EL (cell line): ENCODE measurements around the gene LRFN3.
A peak's percentile ranks its signal among the peaks of the same experiment; 100 is the strongest.
"Not testable (repeated sequence)": the region's sequence is repeated elsewhere in the genome, so short reads cannot be mapped to it uniquely, and the experiment has no call there.

ENCODE experiments used
- DNase-seq: peaks from one replicate; pipeline ENCODE4 v3.0.0-alpha.2; 2016

The LRFN3 gene

DNA sequence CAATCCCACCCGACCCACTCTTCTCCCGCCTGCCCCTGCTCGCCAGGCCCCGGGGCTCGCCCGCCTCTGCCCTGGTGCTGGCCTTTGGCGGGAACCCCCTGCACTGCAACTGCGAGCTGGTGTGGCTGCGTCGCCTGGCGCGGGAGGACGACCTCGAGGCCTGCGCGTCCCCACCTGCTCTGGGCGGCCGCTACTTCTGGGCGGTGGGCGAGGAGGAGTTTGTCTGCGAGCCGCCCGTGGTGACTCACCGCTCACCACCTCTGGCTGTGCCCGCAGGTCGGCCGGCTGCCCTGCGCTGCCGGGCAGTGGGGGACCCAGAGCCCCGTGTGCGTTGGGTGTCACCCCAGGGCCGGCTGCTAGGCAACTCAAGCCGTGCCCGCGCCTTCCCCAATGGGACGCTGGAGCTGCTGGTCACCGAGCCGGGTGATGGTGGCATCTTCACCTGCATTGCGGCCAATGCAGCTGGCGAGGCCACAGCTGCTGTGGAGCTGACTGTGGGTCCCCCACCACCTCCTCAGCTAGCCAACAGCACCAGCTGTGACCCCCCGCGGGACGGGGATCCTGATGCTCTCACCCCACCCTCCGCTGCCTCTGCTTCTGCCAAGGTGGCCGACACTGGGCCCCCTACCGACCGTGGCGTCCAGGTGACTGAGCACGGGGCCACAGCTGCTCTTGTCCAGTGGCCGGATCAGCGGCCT, 4.1 kb downstream of the LRFN3 start:
- no peak for DNase-seq

DNA sequence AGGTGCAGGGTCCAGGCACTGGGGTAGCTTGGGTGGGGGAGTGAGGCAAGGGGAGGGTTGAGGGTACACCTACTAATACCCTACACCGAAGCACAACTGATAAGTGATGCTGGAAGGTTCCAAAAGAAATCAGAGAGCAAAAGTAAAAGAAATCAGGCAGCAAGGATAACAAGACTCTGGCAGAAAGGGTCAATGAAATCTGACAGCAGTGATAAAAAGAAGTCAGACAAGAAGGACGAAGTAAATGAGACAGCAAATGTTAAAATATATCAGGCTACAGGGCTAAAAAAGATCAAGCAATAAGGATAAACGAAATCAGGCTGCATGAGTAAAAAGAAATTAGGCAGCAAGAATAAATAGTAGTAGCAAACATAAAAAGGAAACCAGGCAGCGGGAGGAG, 4.7 kb downstream of the LRFN3 start:
- DNase-seq, result no peak

DNA sequence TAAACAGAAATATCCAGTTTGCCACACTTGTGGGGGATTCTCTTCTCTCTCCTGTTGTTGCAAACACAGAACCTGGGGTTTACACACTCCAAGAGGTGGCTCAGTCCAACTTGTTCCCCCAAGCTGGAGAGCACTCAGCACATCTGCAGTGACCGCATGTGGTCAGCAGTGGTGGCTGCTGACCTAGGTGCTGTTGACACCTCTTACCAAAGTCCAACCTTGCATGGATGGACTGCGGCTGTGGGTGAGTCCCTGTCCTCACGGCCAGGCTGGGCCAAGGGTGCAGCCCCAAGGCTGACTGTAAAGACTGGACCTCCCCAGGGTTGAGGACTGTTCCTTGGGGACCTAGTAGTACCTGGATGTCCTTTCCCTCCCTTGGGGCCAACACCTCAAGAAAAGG, 6.1 kb downstream of the LRFN3 start:
- no peak for DNase-seq

DNA sequence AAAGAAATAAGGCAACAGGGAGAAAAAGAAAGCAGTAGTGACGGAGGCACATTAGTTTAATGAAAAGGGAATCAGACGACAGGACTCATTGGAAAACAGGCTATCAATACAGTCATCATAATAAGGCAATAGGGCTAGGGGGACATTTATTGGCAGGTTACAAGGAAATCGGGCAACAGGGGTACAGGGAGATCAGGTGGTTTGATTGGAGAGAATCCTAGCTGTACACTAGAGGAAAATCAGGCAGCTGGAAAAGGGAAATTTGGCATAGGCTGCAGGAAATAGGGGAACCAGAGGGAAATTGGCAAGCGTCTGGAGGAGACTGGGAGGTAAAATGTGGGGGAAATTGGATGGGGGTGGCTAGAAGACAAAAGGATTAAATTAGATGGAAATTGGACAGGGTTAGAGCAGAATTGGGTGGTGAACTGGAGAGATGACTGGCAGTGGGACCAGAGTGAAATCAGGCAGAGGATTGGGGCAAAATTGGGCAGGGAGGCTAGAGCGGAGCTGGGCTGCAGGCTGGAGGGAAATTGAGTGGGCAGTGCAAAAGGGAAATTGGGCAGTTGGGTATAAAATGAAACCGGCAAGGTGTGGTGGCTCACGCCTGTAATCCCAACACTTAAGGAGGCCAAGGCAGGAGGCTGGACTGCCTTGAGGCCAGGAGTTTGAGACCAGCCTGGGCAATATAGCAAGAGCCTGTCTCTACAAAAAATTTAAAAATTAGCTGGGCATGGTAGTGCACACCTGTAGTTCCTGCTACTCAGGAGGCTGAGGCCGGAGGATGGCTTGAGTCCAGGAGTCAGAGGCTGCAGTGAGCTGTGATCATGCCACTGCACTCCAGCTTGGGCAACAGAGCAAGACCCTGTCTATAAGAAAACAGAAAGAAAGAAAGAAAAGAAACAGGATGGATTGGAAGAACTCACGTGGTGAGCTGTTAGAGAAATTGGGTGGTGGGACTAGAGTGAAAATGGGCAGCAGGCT, 7.4 kb downstream of the LRFN3 start:
- no peak for DNase-seq

DNA sequence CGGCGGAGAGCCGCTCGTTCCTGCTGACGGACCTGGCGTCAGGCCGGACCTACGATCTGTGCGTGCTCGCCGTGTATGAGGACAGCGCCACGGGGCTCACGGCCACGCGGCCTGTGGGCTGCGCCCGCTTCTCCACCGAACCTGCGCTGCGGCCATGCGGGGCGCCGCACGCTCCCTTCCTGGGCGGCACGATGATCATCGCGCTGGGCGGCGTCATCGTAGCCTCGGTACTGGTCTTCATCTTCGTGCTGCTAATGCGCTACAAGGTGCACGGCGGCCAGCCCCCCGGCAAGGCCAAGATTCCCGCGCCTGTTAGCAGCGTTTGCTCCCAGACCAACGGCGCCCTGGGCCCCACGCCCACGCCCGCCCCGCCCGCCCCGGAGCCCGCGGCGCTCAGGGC, 8.4 kb downstream of the LRFN3 start:
- DNase-seq, result no peak

DNA sequence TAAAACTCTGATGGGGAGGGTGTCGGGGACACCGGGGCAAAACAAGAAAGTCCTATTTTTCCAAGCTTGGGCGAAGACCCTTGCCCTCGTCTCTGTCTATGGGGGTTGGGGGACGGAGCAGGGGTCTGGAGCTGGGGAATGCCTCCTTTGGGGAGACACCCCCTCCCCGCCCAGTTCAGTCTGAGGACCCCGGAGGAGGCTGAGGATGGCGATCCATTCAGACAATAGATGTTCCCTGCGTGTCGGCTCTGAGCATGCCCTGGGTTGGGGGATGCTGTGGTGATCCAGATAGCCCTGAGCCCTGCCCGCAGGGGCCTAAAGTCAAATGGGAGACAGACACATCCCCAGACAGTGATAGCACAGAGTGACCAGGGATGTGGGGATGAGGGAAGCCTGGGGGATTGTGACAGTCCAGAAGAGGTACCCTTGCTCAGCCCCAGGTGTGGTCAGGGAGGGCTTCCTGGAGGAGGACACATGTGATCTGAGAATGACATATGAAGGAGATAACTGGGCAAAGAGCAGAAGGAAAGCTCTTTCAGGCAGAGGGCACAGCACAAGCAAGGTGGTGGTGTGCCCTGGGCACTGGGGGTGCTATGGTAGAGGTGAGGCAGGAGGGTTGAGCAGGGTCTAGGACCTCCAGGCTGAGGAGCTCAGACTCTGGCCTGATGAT, 9.1 kb downstream of the LRFN3 start:
- DNase-seq, result no peak

DNA sequence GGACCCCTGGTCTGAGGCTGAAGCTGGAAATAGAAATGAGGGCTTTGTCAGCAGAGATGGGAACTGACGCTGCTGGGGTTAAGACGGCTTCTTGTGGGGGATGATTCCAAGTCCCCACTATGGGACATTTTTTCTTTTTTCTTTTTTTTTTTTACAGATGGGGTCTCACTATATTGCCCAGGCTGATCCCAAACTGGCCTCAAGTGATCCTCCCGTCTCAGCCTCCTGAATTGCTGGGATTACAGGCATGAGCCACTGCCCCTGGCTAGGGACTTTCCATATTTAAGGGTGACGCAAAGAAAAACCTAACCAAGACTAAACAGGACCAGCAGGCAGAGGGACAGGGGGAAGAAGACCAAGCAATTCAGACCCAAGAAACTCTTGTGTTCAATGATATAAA, 10.0 kb downstream of the LRFN3 start:
- DNase-seq, result no peak

DNA sequence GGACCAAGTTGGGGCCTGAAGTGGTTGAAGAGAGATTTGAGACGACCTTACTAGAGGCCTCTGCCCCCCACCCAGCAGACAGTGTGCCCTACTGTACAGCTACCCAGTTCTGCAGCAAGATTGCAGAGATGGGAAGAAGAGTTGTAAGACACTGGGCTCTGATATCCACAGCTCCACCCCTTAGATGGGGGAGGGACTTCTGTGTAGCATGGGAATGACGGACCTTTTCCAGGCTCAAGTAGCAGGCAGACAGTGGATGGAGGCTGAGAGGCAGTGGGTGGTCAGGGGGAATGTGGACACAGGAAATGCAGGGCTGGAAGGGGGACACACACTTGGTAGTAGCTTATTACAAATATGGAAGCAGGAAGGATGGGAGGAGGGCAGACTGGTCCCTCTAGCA, 13.0 kb downstream of the LRFN3 start:
- no peak for DNase-seq

DNA sequence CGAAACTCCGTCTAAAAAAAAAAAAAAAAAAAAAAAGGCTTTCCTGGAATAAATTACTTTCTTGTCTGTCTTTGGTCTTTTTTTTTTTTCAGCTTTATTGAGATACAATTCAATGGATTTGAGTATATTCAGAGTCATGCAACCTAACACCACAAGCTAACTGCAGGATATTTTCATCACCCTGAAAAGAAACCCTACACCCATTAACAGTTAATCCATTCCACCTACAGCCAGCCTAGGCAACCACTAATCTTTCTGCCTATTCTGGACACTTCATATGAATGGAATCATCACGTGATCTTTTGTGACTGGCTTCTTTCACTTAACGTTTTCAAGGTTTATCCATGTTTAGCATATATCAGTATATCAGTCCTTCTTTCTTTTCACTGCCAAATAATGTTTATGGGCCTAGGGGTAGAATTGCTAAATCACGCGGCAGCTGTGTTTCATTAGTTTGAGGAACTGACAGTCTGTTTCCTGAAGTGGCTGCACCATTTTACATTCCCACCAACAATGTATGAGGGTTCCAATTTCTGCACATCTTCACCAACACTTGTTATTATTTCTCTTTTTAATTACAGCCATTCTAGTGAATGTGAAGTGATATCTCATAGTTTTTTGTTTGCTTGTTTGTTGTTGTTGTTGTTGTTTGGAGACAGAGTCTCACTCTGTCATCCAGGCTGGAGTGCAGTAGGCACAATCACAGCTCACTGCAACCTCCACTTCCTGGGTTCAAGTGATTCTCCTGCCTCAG, 19.9 kb downstream of the LRFN3 start:
- DNase-seq, result no peak

DNA sequence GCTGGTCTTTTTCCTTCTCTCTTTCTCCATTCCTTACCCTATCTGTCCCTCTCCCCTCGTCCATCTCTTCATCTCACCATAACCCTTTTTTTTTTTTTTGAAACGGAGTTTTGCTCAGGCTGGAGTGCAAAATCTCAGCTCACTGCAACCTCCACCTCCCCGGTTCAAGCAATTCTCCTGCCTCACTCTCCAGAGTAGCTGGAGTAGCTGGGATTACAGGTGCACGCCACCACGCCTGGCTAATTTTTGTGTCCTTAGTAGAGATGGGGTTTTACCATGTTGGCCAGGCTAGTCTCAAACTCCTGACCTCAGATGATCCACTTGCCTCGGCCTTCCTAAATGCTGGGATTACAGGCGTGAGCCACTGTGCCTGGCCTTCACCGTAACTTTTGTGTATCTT, 21.2 kb downstream of the LRFN3 start:
- DNase-seq, result not testable (repeated sequence)

DNA sequence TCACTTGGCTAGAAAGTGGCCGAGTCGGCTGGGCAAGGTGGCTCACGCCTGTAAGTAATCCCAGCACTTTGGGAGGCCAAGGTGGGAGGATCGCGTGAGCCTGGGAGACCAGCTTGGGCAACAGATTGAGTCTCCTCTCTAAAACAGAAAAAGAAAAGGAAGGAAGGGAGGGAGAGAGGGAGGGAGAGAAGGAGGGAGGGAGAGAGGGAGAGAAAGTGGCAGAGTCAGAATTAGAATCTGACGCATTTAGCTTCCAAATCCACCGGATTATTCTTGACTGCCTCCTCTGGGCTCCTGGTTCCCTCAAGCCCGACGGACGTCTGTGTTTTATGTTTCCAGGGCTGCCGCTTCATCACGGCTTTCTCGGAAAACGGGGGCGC, 22.5 kb downstream of the LRFN3 start:
- no peak for DNase-seq

DNA sequence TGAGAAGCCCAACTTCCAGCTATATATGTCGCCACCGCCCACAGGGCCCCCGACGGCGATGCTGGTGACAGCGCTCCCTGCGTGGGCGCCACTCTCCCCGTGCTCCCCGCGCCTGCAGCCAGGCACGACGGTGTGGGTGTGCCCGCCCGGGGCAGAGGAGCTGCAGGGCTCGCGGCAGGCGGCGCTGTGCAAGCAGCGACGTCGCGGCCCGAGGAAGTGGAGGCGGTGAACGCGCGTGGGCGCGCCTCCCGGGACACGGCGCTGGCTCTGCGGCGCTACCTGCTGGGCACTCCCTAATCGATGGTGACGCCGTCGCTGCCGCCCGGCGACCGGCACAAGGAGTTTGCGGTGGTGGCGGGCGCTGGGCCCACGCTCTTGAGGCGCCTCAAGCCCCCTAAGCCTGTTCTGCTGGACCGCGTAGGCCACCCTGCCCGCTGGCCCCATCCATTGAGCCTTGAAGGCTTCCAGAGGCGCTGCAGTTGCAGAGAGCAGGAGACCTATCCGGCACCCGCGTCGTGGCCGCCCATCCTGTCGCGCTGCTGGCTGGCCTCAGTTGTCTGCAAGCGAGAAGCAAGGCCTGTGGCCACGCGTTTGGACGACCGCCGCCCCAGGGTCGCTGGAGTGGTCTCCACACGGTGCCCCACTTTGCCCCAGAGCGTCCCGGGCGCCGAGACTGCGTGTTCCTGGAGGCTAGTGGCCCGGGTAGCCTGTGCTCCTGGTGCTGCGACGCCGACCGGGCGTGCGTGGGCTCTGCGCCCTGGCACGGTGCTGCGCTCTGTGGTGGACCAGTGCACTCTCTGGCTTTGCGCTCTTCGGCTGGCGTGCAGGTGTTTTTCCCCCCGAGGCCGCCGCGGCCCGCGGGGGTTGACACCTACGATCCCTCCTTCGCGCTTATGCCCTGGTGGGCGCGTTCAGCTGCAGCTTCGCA, 23.1 kb downstream of the LRFN3 start:
- no peak for DNase-seq

DNA sequence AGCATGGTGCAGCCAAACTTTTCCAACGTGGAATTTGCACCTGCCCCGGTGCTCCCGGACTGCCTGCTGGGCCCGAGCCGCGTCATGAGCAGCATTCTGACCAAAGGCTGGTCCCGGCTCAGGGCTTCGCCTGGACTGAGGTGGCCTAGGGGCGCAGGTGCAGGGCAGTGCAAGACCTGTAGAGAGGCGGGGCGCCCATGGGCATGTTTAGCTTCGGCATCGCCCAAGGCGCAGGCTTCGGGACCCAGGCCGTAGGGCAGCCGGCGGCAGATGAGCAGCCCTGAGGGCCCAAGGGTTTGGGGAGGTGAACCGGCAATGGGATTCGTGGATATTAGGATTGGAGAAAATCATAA, 23.8 kb downstream of the LRFN3 start:
- no peak for DNase-seq

DNA sequence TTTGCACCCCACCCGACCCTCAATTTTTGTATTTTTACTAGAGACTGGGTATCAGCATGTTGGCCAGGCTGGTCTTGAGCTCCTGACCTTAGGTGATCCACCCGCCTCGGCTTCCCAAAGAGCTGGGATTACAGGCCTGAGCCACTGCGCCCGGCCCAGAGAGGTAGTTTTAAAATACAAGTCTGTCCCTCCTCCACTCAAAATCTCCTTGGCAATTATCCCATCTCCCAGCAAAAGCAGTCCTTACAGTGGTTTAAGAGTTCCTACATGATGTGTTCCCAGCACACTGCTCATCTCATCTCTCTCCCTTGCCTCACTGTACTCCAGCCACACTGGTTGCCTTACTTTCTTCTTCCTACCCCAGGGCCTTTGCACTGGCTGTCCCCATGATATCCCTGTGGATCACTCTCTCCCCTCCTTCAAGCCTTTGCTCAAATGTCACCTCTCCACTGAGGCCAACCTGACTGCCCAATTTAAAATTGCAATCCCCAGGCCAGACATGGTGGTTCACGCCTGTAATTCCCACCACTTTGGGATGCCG, 24.3 kb downstream of the LRFN3 start:
- DNase-seq, result no peak

DNA sequence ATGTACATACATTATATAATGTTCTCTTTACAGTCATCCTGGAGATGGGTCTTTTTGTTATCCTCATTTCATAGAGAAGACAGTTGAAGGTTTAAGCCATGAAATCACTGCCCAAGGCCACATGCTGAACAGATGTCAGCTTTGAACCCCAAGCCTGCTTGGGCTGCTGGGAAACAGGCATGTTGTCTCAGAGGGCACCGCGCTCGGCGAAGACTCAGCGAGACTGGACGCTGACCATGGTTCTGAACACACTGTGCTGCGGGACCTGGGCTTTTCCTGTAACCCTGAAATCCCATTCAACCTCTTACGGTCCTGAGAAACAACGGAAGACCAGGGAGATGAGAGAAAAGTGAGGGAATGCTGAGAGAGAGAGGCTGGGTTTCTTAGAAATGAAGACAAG, 27.3 kb downstream of the LRFN3 start:
- DNase-seq, result peak; percentile 25

DNA sequence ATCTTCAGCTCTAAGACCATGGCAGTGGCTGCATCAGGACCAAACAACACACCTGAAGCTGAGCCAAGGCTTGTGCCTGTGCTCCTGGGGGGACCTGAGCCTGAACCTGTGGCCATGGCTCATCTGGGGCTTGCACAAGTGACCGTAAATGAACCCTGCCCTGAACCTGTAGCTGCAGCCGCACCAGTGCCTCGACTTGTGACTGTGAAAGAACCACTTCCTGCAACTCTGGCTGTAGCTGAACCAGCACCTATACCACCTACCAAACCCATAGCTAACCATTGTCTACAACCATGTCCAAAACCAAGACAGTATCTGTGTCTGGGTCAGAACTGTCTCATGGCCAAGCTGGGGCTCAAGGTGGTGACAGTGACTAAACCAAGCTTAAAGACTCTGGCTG, 30.6 kb downstream of the LRFN3 start:
- DNase-seq, result no peak

DNA sequence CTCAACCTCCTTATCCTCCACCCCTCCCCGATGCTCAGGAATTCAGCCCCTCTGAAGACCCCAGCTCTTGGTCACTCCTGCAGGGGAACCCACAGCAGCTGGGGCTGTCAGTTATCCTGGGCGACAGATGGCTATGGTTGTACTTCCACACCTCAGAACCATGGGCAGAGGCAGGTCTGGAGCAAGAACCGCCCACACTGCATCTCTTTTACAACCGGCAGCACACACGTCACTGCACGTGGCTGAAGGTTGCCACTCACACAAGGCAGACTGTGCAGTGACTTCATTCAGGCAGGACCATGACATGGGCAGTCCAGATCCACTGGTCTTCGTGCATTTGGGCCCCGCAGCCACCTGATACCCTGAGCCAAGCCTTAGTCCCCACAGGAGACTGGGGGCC, 37.3 kb downstream of the LRFN3 start:
- no peak for DNase-seq

DNA sequence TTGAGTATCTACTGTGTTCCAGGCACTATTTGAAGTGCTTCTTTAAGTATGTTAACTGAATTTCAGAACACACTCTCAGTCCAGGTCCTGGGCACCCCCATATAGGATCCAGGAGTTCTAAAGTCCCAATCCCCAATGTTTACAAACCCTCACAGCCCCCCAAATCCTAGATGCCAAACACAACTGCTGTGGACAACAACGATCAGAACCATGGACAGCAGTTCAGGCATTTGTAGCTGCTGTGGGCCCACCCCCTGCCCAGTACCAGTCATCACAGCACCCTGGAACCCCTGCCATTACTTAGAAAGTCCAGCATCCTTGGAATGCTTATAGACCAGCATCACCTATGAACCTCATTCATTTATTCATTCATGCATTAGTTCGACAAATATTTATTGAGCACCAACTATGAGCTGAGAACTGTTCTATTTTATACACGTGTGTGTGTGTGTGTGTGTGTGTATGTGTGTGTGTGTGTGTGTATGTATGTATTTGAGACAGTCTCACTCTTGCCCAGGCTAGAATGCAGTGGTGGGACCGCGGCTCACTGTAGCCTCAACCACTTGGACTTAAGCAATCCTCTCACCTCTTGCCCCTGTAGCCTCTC, 39.5 kb downstream of the LRFN3 start:
- peak; percentile 16 for DNase-seq

DNA sequence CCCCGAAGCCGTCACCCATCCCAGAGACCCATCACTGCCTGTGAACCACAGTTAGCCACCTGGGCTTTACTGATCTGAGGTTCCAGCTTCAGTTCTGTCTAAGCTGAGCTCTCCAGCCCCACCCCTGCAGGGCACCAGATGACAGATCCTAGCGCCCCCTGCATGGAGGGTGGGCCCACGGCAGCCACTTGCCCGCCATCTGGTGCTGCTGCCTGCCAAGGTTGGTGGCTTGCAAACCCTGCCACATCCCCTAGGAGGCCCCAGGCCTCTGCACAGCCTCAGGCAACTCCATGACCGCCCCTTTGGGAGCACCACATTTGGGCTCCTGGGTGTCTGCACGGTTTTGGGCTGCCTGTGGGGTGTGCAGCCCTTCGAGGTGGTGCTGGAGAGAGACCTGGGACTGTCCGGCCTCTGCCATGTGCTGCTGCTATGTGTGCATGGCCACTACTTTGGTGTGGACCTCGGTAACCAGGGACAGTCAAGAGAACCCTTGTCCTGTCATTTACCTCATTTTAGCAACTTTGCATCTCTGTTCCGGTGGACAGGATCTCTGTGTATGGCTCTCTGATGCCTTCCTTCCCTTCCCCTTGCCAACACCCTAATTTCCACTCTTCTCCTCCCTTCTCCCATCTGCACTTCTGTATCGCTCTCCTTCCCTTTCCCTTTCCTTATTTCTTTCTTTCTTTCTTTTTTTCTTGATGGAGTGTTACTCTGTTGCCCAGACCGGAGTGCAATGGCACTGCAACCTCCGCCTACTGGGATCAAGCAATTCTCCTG, 41.5 kb downstream of the LRFN3 start:
- DNase-seq, result no peak

DNA sequence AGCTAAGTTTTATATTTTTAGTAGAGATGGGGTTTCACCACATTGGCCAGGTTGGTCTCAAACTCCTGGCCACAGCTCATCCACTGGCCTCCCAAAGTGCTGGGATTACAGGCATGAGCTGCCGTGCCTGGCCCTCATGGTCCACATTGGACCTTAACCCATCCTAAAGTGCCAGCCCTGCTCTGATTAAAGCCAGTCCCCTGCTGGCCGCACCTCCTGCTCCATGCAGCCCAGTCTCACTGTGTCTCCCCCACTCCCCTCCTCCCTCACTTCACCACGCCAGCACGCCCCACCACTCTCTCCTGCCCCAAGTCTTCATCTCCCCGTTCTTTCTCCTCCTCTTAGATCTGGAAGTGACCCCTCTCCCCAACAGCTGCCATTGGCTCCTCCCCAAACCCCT, 42.1 kb downstream of the LRFN3 start:
- no peak for DNase-seq
